ENCODE measurements around the gene ACSL4. TPM values are rescaled to one million over a fixed set of nuclear protein-coding genes. Genes with fewer than 3 reads are reported as not detected.

The ACSL4 gene
- total RNA-seq (2011; cell fraction: chromatin; rRNA removed; ENCODE audit: low replicate concordance): 30.6 and 90.7 TPM in 2 replicates
- total RNA-seq (2011; cell fraction: nucleolus; rRNA removed): 10.5 and 14.9 TPM in 2 replicates
- 29.3 and 45.3 TPM in 2 replicates for total RNA-seq (2011; cell fraction: nucleoplasm; rRNA removed)
- total RNA-seq (2014; rRNA removed) (20.1 and 21.5 TPM in 2 replicates), total RNA-seq (2014; rRNA removed; fragmentation: Illumina TruSeq; extraction: Trizol) (32.1 and 35.6 TPM in 2 replicates), total RNA-seq (2015; rRNA removed; fragmentation: Illumina TruSeq; extraction: Trizol) (25.0 and 25.5 TPM in 2 replicates), total RNA-seq (2021) (29.0 and 31.2 TPM in 2 replicates), polyA plus RNA-seq (2011; rRNA removed) (22.2 and 35.1 TPM in 2 replicates), polyA plus RNA-seq (2014; fragmentation: Illumina TruSeq; extraction: Trizol) (22.1 and 27.1 TPM in 2 replicates), polyA plus RNA-seq (2014; fragmentation: Nextera tagmentation; extraction: Ambion mirVana) (10 to 100 TPM in 1 of 2 experiments, 1 to 10 TPM in 1; 9.8 to 12.0 TPM), polyA plus RNA-seq (2014; rRNA removed) (16.6 and 19.6 TPM in 2 replicates), polyA minus RNA-seq (2011; rRNA and poly(A)+ RNA removed) (56.4 and 81.0 TPM in 2 replicates), Bru-seq, nascent RNA (percentile 82 among the genes with signal in this experiment), BruChase-seq, experiment 1, labeled RNA remaining after a 2-hour chase (percentile 84 among the genes with signal in this experiment), BruChase-seq, experiment 2, labeled RNA remaining after a 6-hour chase (percentile 87 among the genes with signal in this experiment)
- polyA plus RNA-seq (2011; cell fraction: cytosol; rRNA removed): 8.4 and 13.2 TPM in 2 replicates
- polyA plus RNA-seq (2011; cell fraction: nucleus; rRNA removed): 16.3 and 17.2 TPM in 2 replicates
- polyA plus RNA-seq (2012): 15.3 and 26.5 TPM in 2 replicates
- 36.9 and 53.8 TPM in 2 replicates for polyA minus RNA-seq (2011; cell fraction: cytosol; rRNA and poly(A)+ RNA removed)
- polyA minus RNA-seq (2011; cell fraction: nucleus; rRNA and poly(A)+ RNA removed): 21.0 and 30.0 TPM in 2 replicates
- long read RNA-seq, experiment 1, full-length matches to known transcripts: 11 of 54 reads
- long read RNA-seq, experiment 1, partial matches to known transcripts: 5 of 54 reads
- long read RNA-seq, experiment 1, other reads (novel, unspliced or antisense): 38 of 54 reads
- long read RNA-seq, experiment 2, full-length matches to known transcripts: 1 of 23 reads
- long read RNA-seq, experiment 2, partial matches to known transcripts: 1 of 23 reads
- long read RNA-seq, experiment 2, other reads (novel, unspliced or antisense): 21 of 23 reads
- long read RNA-seq, experiment 3, partial matches to known transcripts: 10 of 13 reads
- long read RNA-seq, experiment 3, other reads (novel, unspliced or antisense): 3 of 13 reads

DNA sequence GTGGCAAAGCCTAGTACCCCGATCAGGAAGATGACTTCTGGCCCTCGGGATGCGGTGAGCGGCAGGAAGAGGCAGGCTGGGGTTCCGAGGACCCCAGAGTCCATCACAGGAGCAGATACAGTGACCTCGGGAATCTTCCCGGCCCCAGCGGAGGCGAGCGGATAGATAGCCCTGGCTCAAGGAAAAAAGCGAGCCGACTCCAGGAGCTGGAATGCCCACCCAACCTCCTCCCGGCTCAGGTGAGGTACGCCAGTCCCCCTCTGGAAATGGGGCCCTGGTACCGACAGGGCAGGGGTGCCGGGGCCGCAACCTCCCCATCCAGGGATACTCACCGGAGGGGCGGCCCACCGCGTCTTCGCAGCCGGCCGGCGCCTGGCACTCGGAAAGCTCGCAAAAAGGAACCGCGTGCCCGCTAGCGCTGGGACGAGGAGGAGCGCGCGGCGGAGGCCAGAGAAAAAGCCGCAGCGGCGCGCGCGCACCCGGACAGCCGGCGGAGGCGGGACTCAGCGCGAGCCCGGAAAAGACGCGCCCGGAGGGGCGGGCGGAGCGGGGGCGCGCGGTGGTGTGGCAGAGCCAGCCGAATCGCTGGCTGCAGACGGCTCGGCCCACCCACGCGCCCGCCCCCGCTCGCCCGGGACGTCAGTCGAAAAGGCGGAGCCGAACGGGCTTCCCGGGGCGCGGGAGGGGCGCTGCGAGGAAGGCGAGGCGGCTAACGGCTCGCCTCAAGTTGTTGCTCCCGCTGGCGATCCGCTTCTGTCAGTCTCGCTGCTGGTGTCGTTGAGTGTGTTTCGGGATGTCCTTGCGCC lies at the start of gene ACSL4:
ACSL4 (minus strand) TSS at position 451 of the 806 bp plus-strand sequence. CDS start 49,894 bp downstream, outside the sequence.
- FAIRE-seq (no peak), ATAC-seq (peak; percentile 95), DNase-seq (ENCODE audit: extremely low read depth in 1 of 4, low spot score in 3 of 4) (peak; percentile 88 to 91 (median 90))
- no peaks in the 10 kb centered on the region for H4K20me1 ChIP-seq (replicated peaks; ENCODE audit: control insufficient read depth, insufficient read depth, low read length)
- no peaks in the 10 kb centered on the region for H3K27me3 ChIP-seq (ENCODE audit: control insufficient read depth in 2 of 2, insufficient read depth in 2 of 2, low read length in 2 of 2)
- peak within 1 kb of the TSS; percentile 98 for H3K4me2 ChIP-seq (ENCODE audit: insufficient read depth, low read length)
- peaks cover 7 to 12% of the 10 kb centered on the region in 2 experiments; a peak in 3 of 5 replicates for H3K4me1 ChIP-seq (replicated peaks in 1 of 2; ENCODE audit: control insufficient read depth in 2 of 2, insufficient read depth in 2 of 2, low read length in 2 of 2)
- H3K27ac ChIP-seq (ENCODE audit: extremely low read depth, low read depth, low read length): peak within 1 kb of the TSS; percentile 90
- H3K9ac ChIP-seq (ENCODE audit: insufficient read depth in 1 of 2, low read depth in 2 of 2, low read length in 2 of 2): peak within 1 kb of the TSS; percentile 89 to 97
- H2AFZ ChIP-seq (ENCODE audit: low read depth, low read length): peak within 1 kb of the TSS; percentile 95
- ChIA-PET CTCF (ENCODE audit: low intra/inter-chr PET ratio) (no interaction called here), POLR2A (interaction anchor here (1.0 to 1.5 kb wide), 2 partner anchors 15 to 432 kb away, joined by 3 to 4 read pairs; no protein-coding TSS in a partner anchor)
- peak within 1 kb of the TSS; percentile 95 for H3K4me3 ChIP-seq
- H3K79me2 ChIP-seq (ENCODE audit: control insufficient read depth, insufficient read depth, low read length): peaks cover 49% of the 10 kb centered on the region
- WGBS (ENCODE audit: insufficient coverage, low coverage, missing lambda C conversion rate): under 1% methylated on average over 23 of the region's 89 CpGs
- BruUV-seq (replicated peaks): no TSS peak
- in situ Hi-C loops (cut with MboI): no loop called here
- H3K36me3 ChIP-seq (ENCODE audit: control insufficient read depth, insufficient read depth, low read length): peaks cover 10% of the 10 kb centered on the region
- H3K9me3 ChIP-seq (replicated peaks; ENCODE audit: control insufficient read depth, insufficient read depth, low read depth, low read length): no peaks in the 10 kb centered on the region
- H3K9me1 ChIP-seq (ENCODE audit: control insufficient read depth, insufficient read depth, low read length): no peaks in the 10 kb centered on the region
- intact Hi-C loops (cut with micrococcal nuclease): loop anchor here (1.0 to 5.0 kb wide), 2 partner anchors 109 to 124 kb away; no protein-coding TSS in a partner anchor
- TF ChIP-seq ZNF644 (tag; IDR thresholded peaks at IDR 0.05; ENCODE audit: low read depth) (no peak), DACH1 (IDR thresholded peaks at IDR 0.05; ENCODE audit: partially characterized antibody) (no peak), PRMT5 (CRISPR knock-in tag; IDR thresholded peaks at IDR 0.05) (no peak), PTBP1 (IDR thresholded peaks at IDR 0.05; ENCODE audit: low read depth, low read length) (no peak), TAF1 (IDR thresholded peaks at IDR 0.05; ENCODE audit: control insufficient read depth, extremely low read depth, insufficient read depth, low read length, severe bottlenecking) (peak; percentile 81), ZNF518B (CRISPR knock-in tag; IDR thresholded peaks at IDR 0.05) (no peak), HNRNPL (IDR thresholded peaks at IDR 0.05; ENCODE audit: low read depth, low read length) (peak; percentile 74), POLR2A (conservative IDR thresholded peaks at IDR 0.05) (peak; percentile 78), MEIS2 (IDR thresholded peaks at IDR 0.05; ENCODE audit: partially characterized antibody) (peak; percentile 12)
- TF ChIP-seq, protein P1, sequence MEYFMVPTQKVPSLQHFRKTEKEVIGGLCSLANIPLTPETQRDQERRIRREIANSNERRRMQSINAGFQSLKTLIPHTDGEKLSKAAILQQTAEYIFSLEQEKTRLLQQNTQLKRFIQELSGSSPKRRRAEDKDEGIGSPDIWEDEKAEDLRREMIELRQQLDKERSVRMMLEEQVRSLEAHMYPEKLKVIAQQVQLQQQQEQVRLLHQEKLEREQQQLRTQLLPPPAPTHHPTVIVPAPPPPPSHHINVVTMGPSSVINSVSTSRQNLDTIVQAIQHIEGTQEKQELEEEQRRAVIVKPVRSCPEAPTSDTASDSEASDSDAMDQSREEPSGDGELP (CRISPR knock-in tag; IDR thresholded peaks at IDR 0.05; ENCODE audit: borderline replicate concordance): peak; percentile 41
